CD14-positive monocyte (primary cell): ENCODE data around the gene KCNH1. TPM values are rescaled to one million over a fixed set of nuclear protein-coding genes. Genes with fewer than 3 reads are reported as not detected.

Experiments
- DNase-seq, 3 donors: peaks; one replicate each; pipeline ENCODE4 v3.0.0-alpha.2; 2011 to 2022
- H2AFZ ChIP-seq: 2 replicates; pipeline ENCODE4 v1.6.0; 2012; ENCODE audit warnings: mild to moderate bottlenecking, low read depth, low read length, inconsistent platforms; ENCODE audit not compliant: insufficient read depth, poor library complexity, severe bottlenecking
- H3K27ac ChIP-seq, 2 donors: 1 replicate in 1 of 2; 2 replicates in 1 of 2; pipeline ENCODE4 v1.5.1; 2012 to 2013; ENCODE audit warnings: low read length in 2 of 2, control low read depth in 1 of 2, inconsistent platforms in 1 of 2, low read depth in 1 of 2, mild to moderate bottlenecking in 1 of 2
- H3K27me3 ChIP-seq, 2 donors: one replicate each; pipeline versions ENCODE4 v1.6.0 to v1.6.1; 2011 to 2013; ENCODE audit warnings: low read length in 2 of 2; ENCODE audit not compliant: control insufficient read depth in 2 of 2, insufficient read depth in 2 of 2
- H3K36me3 ChIP-seq, 2 donors: replicated peaks in 1 of 2; 1 replicate in 1 of 2; 2 replicates in 1 of 2; pipeline versions ENCODE4 v1.5.1 to v1.6.1; 2012 to 2013; ENCODE audit warnings: low read length in 2 of 2, control low read depth in 1 of 2, inconsistent platforms in 1 of 2, mild to moderate bottlenecking in 1 of 2; ENCODE audit not compliant: insufficient read depth in 2 of 2, control insufficient read depth in 1 of 2
- H3K4me1 ChIP-seq, 2 donors: 1 replicate in 1 of 2; 2 replicates in 1 of 2; pipeline versions ENCODE4 v1.5.1 to v1.6.1; 2012 to 2013; ENCODE audit warnings: low read length in 2 of 2, control low read depth in 1 of 2, inconsistent platforms in 1 of 2, mild to moderate bottlenecking in 1 of 2, moderate library complexity in 1 of 2; ENCODE audit not compliant: insufficient read depth in 2 of 2, control insufficient read depth in 1 of 2
- H3K4me2 ChIP-seq: replicated peaks from 2 replicates; pipeline ENCODE3; 2012; ENCODE audit warnings: low read length, moderate library complexity, mild to moderate bottlenecking; ENCODE audit not compliant: poor library complexity, severe bottlenecking; ENCODE audit errors: extremely low read depth
- H3K4me3 ChIP-seq, 3 experiments: fragments of 200-600 bp in 1 of 3; sonication (generic) in 1 of 3; replicated peaks in 1 of 3; 1 replicate in 2 of 3; 2 replicates in 1 of 3; pipeline ENCODE4 v1.5.1; 2011 to 2013; ENCODE audit warnings: low read length in 3 of 3, mild to moderate bottlenecking in 3 of 3, control low read depth in 2 of 3, low read depth in 2 of 3, inconsistent platforms in 1 of 3, moderate library complexity in 1 of 3
- H3K79me2 ChIP-seq: 2 replicates; pipeline ENCODE4 v1.6.0; 2012; ENCODE audit warnings: mild to moderate bottlenecking, control low read depth, inconsistent platforms, low read length, moderate library complexity; ENCODE audit not compliant: insufficient read depth
- H3K9ac ChIP-seq: 2 replicates; pipeline ENCODE4 v1.6.0; 2017; ENCODE audit warnings: low read length, mild to moderate bottlenecking; ENCODE audit not compliant: insufficient read depth, poor library complexity, severe bottlenecking
- H3K9me3 ChIP-seq, 2 donors: replicated peaks in 1 of 2; 1 replicate in 1 of 2; 2 replicates in 1 of 2; pipeline versions ENCODE4 v1.5.1 to v1.6.1; 2012 to 2013; ENCODE audit warnings: low read length in 2 of 2, control low read depth in 1 of 2; ENCODE audit not compliant: control insufficient read depth in 1 of 2, insufficient read depth in 1 of 2
- H4K20me1 ChIP-seq: 2 replicates; pipeline ENCODE4 v1.6.0; 2012; ENCODE audit warnings: mild to moderate bottlenecking, low read length, control low read depth, moderate library complexity; ENCODE audit not compliant: insufficient read depth
- H3K27ac Mint-ChIP-seq, 7 donors: one replicate each; pipeline ENCODE4 v1.8.0; 2020; ENCODE audit warnings: mild to moderate bottlenecking in 7 of 7, mixed read lengths in 7 of 7, moderate library complexity in 6 of 7, inconsistent platforms in 2 of 7
- H3K27me3 Mint-ChIP-seq, 3 donors: one replicate each; pipeline ENCODE4 v1.8.0; 2021 to 2022; ENCODE audit warnings: low read depth in 3 of 3, mild to moderate bottlenecking in 3 of 3, mixed read lengths in 3 of 3, moderate library complexity in 3 of 3, inconsistent platforms in 1 of 3
- H3K36me3 Mint-ChIP-seq, 2 donors: one replicate each; pipeline ENCODE4 v1.8.0; 2020; ENCODE audit warnings: mixed read lengths in 2 of 2, inconsistent platforms in 1 of 2, mild to moderate bottlenecking in 1 of 2
- H3K4me1 Mint-ChIP-seq: one replicate; pipeline ENCODE4 v1.8.0; 2020; ENCODE audit warnings: mild to moderate bottlenecking, mixed read lengths
- H3K4me3 Mint-ChIP-seq, 2 donors: one replicate each; pipeline ENCODE4 v1.8.0; 2020; ENCODE audit warnings: mild to moderate bottlenecking in 2 of 2, mixed read lengths in 2 of 2, moderate library complexity in 1 of 2
- H3K9me3 Mint-ChIP-seq, 7 donors: one replicate each; pipeline ENCODE4 v1.8.0; 2020 to 2022; ENCODE audit warnings: mixed read lengths in 7 of 7, mild to moderate bottlenecking in 6 of 7, moderate library complexity in 6 of 7, inconsistent platforms in 2 of 7
- CTCF ChIP-seq: fragments of 200-600 bp; IDR thresholded peaks from one replicate; pipeline ENCODE4 v1.8.0; 2022; ENCODE audit warnings: antibody characterized with exemption, mild to moderate bottlenecking
- WGBS: methylation state at CpG from one replicate; pipeline ENCODE4 v1.1.5; 2013; ENCODE audit warnings: missing lambda C conversion rate; ENCODE audit not compliant: insufficient coverage; 5-methylcytosine and 5-hydroxymethylcytosine counted together
- intact Hi-C, 2 donors: fragments of 100-400 bp; cut with micrococcal nuclease; formaldehyde crosslinking; loops; one replicate each; pipeline versions ENCODE4 v1.15.0 to v1.15.1; 2023
- polyA plus RNA-seq, 3 donors: library from polyadenylated mRNA; depleted of rRNA in 1 of 3; unstranded in 2 of 3; stranded (reverse) in 1 of 3; fragments of 300-500 nt in 2 of 3; fragments of >200 nt in 1 of 3; fragmentation: Illumina TruSeq in 2 of 3; gene quantifications; 1 replicate in 2 of 3; 2 replicates in 1 of 3; pipeline ENCODE4 v1.2.3, GENCODE V29; 2012 to 2021

The KCNH1 gene
- polyA plus RNA-seq, 3 donors = not detected

DNA sequence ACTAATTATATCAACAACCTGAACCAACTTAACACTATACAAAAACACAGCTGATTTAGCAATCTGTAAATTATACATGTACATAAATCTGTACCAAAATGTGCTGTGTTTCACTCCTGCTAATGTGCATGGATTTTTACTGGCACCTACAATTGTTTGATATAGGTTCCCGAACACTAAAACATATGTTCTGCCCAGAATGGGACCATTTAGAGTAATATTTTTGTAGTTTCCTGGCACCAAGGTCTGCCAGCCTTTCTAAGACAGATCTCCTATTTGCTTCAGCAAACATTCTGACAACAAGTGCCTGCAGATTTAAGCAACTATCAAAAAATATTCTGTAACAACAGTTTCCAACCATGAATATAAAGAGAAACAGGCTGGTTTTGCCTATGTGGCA lies 4.2 kb downstream of the KCNH1 start:
- Mint-ChIP-seq H3K27me3 (peaks cover 32 to 51% (median 37%) of the 10 kb centered on the region in 3 donors), H3K27ac (no peak overlapping the region), H3K4me1 (peaks cover 5% of the 10 kb centered on the region), H3K4me3 (no peak overlapping the region), H3K9me3 (peaks cover 0 to 8% (median 0%) of the 10 kb centered on the region in 7 donors), H3K36me3 (peaks cover 0 to 2% of the 10 kb centered on the region in 2 donors)
- Histone ChIP-seq H3K36me3 (no peaks in the 10 kb centered on the region), H3K4me1 (peaks cover 4 to 11% of the 10 kb centered on the region in 2 donors), H4K20me1 (no peaks in the 10 kb centered on the region), H3K9ac (no peak overlapping the region), H3K79me2 (no peaks in the 10 kb centered on the region), H2AFZ (no peak overlapping the region), H3K27me3 (peaks cover 35 to 45% of the 10 kb centered on the region in 2 donors), H3K9me3 (peaks cover 0 to 7% of the 10 kb centered on the region in 2 donors), H3K4me2 (no peak overlapping the region), H3K4me3 (no peak overlapping the region), H3K27ac (no peak overlapping the region)
- WGBS = 100% methylated on average over 1 of the region's 1 CpG
- no peak for TF ChIP-seq CTCF
- intact Hi-C loops = loop anchor here in 1 of 2 donors (10.0 kb wide), 2 partner anchors 545 to 725 kb away; no protein-coding TSS in a partner anchor
- no peak for DNase-seq

- H3K4me1 Mint-ChIP-seq = no peaks in the 10 kb centered on the region
- TF ChIP-seq CTCF = no peak
- no peak overlapping the region for H2AFZ ChIP-seq
- no peaks in the 10 kb centered on the region for H3K79me2 ChIP-seq
- H3K9me3 ChIP-seq = no peaks in the 10 kb centered on the region
- no peak overlapping the region for H3K27ac Mint-ChIP-seq
- H3K4me3 Mint-ChIP-seq = no peak overlapping the region
- 66% methylated on average over 4 of the region's 4 CpGs for WGBS
- intact Hi-C loops = no loop called here
- DNase-seq = no peak
- H3K36me3 ChIP-seq = no peaks in the 10 kb centered on the region
- no peaks in the 10 kb centered on the region for H3K36me3 Mint-ChIP-seq
- no peak overlapping the region for H3K27ac ChIP-seq
- peaks cover 17 to 20% of the 10 kb centered on the region in 2 donors for H3K27me3 ChIP-seq
- H3K4me3 ChIP-seq = no peak overlapping the region
- H3K9ac ChIP-seq = no peak overlapping the region
- H4K20me1 ChIP-seq = no peaks in the 10 kb centered on the region
- no peaks in the 10 kb centered on the region for H3K4me1 ChIP-seq
- no peak overlapping the region for H3K4me2 ChIP-seq
- H3K9me3 Mint-ChIP-seq = peaks cover 0 to 5% (median 0%) of the 10 kb centered on the region in 7 donors
- H3K27me3 Mint-ChIP-seq = peaks cover 9 to 30% (median 19%) of the 10 kb centered on the region in 3 donors
Observed at GRCh38 chr1:211127166-211127565, 6.8 kb downstream of the KCNH1 start.
